ENCODE data around the gene NOC2L. TPM values are rescaled to one million over a fixed set of nuclear protein-coding genes. Genes with fewer than 3 reads are reported as not detected.

Gene NOC2L
- total RNA-seq, 1 experiment from 2014 or later = 93.4 TPM

- BruUV-seq (replicated peaks) = no TSS peak
Measured at GRCh38 chr1:971751-972506, 12.9 kb upstream of the NOC2L start.

DNA sequence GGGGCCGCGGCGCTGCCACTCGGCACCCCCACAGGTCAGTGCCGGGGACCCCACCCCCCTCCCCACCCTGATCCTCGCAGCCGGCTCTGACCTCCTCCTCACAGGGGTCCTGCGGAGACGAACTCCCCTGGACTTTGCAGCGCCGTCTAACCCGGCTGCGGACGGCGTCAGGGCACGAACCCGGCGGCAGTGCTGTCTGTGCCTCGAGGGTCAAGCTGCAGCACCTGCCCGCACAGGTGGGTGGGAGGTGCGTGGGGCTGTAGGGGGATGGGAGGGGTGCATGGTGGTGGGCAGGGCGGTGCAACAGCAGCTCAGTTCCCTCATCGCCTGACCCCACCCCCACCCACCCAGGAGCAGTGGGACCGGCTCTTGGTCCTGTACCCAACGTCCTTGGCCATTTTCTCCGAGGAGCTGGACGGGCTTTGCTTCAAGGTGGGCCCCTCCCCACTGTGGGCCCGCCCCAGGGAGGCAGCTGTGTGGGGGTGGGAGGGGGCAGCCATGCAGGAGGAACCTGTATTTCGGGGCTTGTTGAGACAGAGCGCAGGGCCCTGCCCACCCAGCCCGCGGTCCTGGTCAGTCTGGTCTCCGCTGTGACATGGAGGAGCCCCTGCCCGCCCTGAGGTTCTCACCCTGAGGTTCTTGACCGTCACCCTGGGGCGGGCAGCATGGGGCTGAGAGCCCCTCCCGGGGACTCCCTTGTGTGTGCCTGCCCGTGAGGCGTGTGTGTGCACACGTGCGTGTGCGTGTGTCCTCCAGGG is 12.1 kb upstream of the NOC2L start:
- Histone ChIP-seq H3K36me3 (ENCODE audit: control insufficient read depth, insufficient read depth, low read length) (no peaks in the 10 kb centered on the region), H3K27me3 (replicated peaks; ENCODE audit: control insufficient read depth, insufficient read depth, low read length) (no peaks in the 10 kb centered on the region), H3K4me1 (peaks cover 5% of the 10 kb centered on the region), H3K9me3 (no peaks in the 10 kb centered on the region), H3K4me3 (ENCODE audit: low read depth, low read length) (no peak overlapping the region)
- intact Hi-C loops (cut with micrococcal nuclease; ENCODE audit: unreplicated experiment) = no loop called here
- BruUV-seq (replicated peaks) = no TSS peak
- no peaks in the 10 kb centered on the region for H3K9me3 Mint-ChIP-seq (ENCODE audit: unreplicated experiment)
- H3K27me3 Mint-ChIP-seq (ENCODE audit: insufficient read depth, unreplicated experiment) = no peaks in the 10 kb centered on the region
- ChIA-PET CTCF (no interaction called here), POLR2A (no interaction called here)
- peaks cover 5% of the 10 kb centered on the region for H3K4me1 Mint-ChIP-seq (ENCODE audit: low read depth, unreplicated experiment)
- DNase-seq = no peak
- TF ChIP-seq, protein P1, sequence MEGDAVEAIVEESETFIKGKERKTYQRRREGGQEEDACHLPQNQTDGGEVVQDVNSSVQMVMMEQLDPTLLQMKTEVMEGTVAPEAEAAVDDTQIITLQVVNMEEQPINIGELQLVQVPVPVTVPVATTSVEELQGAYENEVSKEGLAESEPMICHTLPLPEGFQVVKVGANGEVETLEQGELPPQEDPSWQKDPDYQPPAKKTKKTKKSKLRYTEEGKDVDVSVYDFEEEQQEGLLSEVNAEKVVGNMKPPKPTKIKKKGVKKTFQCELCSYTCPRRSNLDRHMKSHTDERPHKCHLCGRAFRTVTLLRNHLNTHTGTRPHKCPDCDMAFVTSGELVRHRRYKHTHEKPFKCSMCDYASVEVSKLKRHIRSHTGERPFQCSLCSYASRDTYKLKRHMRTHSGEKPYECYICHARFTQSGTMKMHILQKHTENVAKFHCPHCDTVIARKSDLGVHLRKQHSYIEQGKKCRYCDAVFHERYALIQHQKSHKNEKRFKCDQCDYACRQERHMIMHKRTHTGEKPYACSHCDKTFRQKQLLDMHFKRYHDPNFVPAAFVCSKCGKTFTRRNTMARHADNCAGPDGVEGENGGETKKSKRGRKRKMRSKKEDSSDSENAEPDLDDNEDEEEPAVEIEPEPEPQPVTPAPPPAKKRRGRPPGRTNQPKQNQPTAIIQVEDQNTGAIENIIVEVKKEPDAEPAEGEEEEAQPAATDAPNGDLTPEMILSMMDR (IDR thresholded peaks at IDR 0.05; ENCODE audit: insufficient read depth in 1 of 2, low read depth in 1 of 2, low read length in 1 of 2, severe bottlenecking in 1 of 2, unreplicated experiment in 1 of 2) = no peak
- H3K27ac Mint-ChIP-seq (ENCODE audit: unreplicated experiment) = no peak overlapping the region
- no peak overlapping the region for H3K4me3 Mint-ChIP-seq (ENCODE audit: unreplicated experiment)
- no peaks in the 10 kb centered on the region for H3K36me3 Mint-ChIP-seq (ENCODE audit: insufficient read depth, unreplicated experiment)

More at GRCh38 chr1:971751-972506, 12.9 kb upstream of the NOC2L start:
- H3K36me3 ChIP-seq (ENCODE audit: control insufficient read depth, insufficient read depth, low read length) = no peaks in the 10 kb centered on the region
- peaks cover 5% of the 10 kb centered on the region for H3K4me1 Mint-ChIP-seq (ENCODE audit: low read depth, unreplicated experiment)
- TF ChIP-seq, protein P1 (IDR thresholded peaks at IDR 0.05; ENCODE audit: insufficient read depth in 1 of 2, low read depth in 1 of 2, low read length in 1 of 2, severe bottlenecking in 1 of 2, unreplicated experiment in 1 of 2) = no peak
- no peaks in the 10 kb centered on the region for H3K27me3 Mint-ChIP-seq (ENCODE audit: insufficient read depth, unreplicated experiment)
- H3K4me1 ChIP-seq = peaks cover 5% of the 10 kb centered on the region; the same call in 1 of the 2 replicates
- ChIA-PET POLR2A (no interaction called here), CTCF (no interaction called here)
- no peak overlapping the region for H3K4me3 Mint-ChIP-seq (ENCODE audit: unreplicated experiment)
- DNase-seq = no peak
- H3K27me3 ChIP-seq (replicated peaks; ENCODE audit: control insufficient read depth, insufficient read depth, low read length) = no peaks in the 10 kb centered on the region
- H3K4me3 ChIP-seq (ENCODE audit: low read depth, low read length) = no peak overlapping the region
- H3K36me3 Mint-ChIP-seq (ENCODE audit: insufficient read depth, unreplicated experiment) = no peaks in the 10 kb centered on the region
- H3K27ac Mint-ChIP-seq (ENCODE audit: unreplicated experiment) = no peak overlapping the region
- H3K9me3 Mint-ChIP-seq (ENCODE audit: unreplicated experiment) = no peaks in the 10 kb centered on the region
- intact Hi-C loops (cut with micrococcal nuclease; ENCODE audit: unreplicated experiment) = no loop called here
- no peaks in the 10 kb centered on the region for H3K9me3 ChIP-seq

GRCh38 chr1:970242-970972 is 11.4 kb upstream of the NOC2L start:
- DNase-seq = no peak
- no TSS peak for BruUV-seq (replicated peaks)
- Histone ChIP-seq H3K4me1 (peaks cover 6% of the 10 kb centered on the region), H3K9me3 (no peaks in the 10 kb centered on the region), H3K4me3 (ENCODE audit: low read depth, low read length) (no peak overlapping the region), H3K36me3 (ENCODE audit: control insufficient read depth, insufficient read depth, low read length) (no peaks in the 10 kb centered on the region), H3K27me3 (replicated peaks; ENCODE audit: control insufficient read depth, insufficient read depth, low read length) (no peaks in the 10 kb centered on the region)
- Mint-ChIP-seq H3K4me1 (ENCODE audit: low read depth, unreplicated experiment) (peaks cover 5% of the 10 kb centered on the region), H3K4me3 (ENCODE audit: unreplicated experiment) (no peak overlapping the region), H3K27ac (ENCODE audit: unreplicated experiment) (no peak overlapping the region), H3K27me3 (ENCODE audit: insufficient read depth, unreplicated experiment) (no peaks in the 10 kb centered on the region), H3K36me3 (ENCODE audit: insufficient read depth, unreplicated experiment) (no peaks in the 10 kb centered on the region), H3K9me3 (ENCODE audit: unreplicated experiment) (no peaks in the 10 kb centered on the region)
- ChIA-PET CTCF (no interaction called here), POLR2A (no interaction called here)
- TF ChIP-seq, protein P1 (IDR thresholded peaks at IDR 0.05; ENCODE audit: insufficient read depth in 1 of 2, low read depth in 1 of 2, low read length in 1 of 2, severe bottlenecking in 1 of 2, unreplicated experiment in 1 of 2) = no peak
- intact Hi-C loops (cut with micrococcal nuclease; ENCODE audit: unreplicated experiment) = no loop called here
